ENCODE measurements around the gene AP1S1.
"Not testable (repeated sequence)": the region's sequence is repeated elsewhere in the genome, so short reads cannot be mapped to it uniquely, and the experiment has no call there.

AP1S1 gene

GRCh38 chr7:101153969-101154692, at the start of gene AP1S1:
TSS of gene AP1S1 (plus strand) at chr7:101154476. CDS start at chr7:101154515, 39 bp downstream.
- peak; percentile 86 for DNase-seq (ENCODE audit: low read depth)

DNA sequence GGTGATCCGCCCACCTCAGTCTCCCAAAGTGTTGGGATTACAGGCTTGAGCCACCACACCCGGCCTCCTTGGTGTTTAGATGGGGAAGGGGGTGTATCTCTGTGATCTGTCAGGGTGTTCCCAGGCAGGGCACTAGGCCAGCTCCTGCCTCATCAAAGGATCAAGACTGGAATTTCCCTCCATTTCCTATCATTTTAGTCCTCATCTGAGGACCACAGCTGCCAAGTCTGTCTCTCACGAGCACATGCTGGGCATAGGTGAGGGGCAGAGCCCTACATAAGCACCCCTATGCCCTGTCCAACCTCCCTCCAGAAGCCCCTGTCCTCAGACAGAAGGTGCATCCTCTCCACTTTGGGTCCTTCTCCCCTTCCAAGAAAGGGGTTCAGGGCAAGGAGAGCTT, 49.5 kb upstream of the AP1S1 start:
- DNase-seq (ENCODE audit: low read depth) = no peak

GRCh38 chr7:101105248-101105647, 49.0 kb upstream of the AP1S1 start:
- DNase-seq (ENCODE audit: low read depth) = not testable (repeated sequence)

- DNase-seq (ENCODE audit: low read depth) = no peak
Measured at GRCh38 chr7:101106386-101106785, 47.9 kb upstream of the AP1S1 start.

DNA sequence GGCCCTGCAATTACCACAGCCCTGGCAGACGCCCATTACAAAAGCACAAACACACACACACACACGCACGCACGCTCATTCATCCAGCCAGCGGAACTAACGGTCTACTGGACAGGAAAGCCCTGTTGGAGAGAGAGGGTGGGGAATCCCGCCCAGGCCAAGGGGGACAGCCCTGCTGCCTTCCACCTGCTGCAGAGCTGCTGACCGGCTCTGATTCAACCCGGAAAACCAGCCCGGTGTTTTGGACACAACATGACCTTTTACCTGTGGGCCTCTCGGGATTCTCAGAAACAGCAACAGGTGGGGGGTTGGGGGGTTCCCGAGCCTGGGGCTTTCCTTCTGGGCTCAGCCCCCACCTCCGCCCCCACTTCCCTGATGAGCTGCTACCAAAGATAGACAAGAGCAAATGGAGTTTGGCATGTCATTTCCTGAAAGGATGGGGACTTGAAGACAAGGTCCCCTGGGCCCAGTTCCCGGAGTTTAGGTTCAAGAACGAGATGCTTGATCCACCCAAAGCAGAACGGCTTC, 45.9 kb upstream of the AP1S1 start:
- DNase-seq (ENCODE audit: low read depth) = no peak

- DNase-seq (ENCODE audit: low read depth) = no peak
Measured at GRCh38 chr7:101108961-101109360, 45.3 kb upstream of the AP1S1 start.

- no peak for DNase-seq (ENCODE audit: low read depth)
Measured at GRCh38 chr7:101109368-101109767, 44.9 kb upstream of the AP1S1 start.

DNA sequence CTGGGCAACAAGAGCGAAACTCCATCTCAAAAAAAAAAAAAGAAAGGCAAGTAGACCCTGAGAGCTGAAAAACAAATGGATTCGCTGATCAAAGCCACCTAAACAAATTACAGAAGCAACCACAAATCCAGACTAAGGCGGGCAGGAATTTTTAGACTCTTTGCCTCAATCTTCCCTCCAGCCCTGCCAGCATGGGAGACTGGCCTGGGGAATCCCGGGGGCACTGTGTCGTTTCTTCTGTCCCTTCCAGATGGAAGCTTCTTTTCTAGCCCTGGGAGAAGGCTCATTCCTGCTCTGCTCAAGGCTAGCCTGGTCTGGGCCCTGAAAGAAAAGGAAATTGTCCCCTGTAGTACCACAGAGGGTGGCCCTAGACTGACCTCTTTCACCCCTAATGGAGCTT, 43.0 kb upstream of the AP1S1 start:
- no peak for DNase-seq (ENCODE audit: low read depth)

- no peak for DNase-seq (ENCODE audit: low read depth)
Measured at GRCh38 chr7:101112233-101112632, 42.0 kb upstream of the AP1S1 start.

DNA sequence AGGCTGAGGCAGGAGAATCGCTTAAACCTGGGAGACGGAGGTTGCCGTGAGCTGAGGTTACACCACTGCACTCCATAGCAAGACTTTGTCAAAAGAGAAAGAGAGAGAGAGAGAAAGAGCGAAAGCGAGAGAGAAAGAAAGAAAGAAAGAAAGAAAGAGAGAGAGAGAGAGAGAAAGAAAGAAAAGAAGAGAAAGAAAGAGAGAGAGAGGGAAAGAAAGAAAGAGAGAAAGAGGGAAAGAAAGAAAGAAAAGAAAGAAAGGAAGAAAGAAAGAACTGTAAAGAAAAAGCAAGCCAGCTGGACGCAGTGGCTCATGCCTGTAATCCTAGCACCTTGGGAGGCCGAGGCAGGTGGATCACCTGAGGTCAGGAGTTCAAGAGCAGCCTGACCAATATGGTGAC, 41.1 kb upstream of the AP1S1 start:
- DNase-seq (ENCODE audit: low read depth) = not testable (repeated sequence)

DNA sequence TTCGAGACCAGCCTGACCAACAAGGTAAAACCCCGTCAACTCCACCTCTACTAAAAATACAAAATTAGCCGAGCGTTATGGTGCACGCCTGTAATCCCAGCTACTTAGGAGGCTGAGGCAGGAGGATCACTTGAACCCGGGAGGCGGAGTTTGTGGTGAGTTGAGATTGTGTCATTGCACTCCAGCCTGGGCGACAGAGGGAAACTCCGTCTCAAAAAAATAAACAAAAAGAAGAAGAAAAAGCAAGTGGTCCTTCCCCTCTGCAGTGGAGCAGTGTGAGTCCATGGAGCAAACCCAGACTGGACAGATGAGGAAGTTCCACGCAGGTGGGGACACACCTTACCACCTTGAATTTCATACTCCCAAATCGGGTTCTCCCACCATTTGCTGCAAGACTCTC, 40.4 kb upstream of the AP1S1 start:
- no peak for DNase-seq (ENCODE audit: low read depth)

DNA sequence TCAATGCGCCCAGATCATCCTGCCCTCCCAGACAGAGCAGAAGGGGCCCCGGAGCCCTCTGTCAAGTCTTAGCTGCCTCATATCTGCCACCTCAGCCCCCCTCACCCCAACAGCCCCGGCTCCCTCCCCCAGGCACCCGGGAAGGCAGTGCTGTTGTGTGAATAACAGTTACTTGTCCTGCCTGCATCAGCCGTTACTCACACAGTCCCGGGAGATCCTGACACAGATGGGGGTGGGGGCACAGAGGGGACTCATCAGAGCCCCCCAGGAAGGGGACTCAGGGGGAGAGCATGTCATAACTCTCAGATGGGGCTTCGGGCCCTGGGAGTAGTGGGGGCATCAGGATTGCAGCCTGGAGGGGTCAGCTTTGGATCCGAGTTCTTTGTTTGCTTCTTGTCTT, 39.8 kb upstream of the AP1S1 start:
- DNase-seq (ENCODE audit: low read depth) = no peak

DNA sequence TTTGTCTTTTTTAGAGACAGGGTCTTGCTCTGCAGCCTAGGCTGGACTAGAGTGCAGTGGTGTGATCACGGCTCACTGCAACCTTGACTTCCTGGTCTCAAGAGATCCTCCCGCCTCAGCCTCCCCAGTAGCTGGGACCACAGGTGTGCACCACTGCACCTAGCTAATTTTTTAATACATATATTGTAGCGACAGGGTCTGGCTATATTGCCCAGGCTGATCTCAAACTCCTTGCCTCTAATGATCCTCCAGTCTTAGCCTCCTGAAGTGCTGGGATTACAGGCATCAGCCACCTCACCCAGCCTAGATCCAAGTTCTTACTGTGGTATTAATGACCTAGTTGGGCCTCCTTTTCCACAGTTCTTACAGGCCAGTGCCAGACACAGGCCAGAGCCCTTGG, 39.1 kb upstream of the AP1S1 start:
- DNase-seq (ENCODE audit: low read depth) = no peak

DNA sequence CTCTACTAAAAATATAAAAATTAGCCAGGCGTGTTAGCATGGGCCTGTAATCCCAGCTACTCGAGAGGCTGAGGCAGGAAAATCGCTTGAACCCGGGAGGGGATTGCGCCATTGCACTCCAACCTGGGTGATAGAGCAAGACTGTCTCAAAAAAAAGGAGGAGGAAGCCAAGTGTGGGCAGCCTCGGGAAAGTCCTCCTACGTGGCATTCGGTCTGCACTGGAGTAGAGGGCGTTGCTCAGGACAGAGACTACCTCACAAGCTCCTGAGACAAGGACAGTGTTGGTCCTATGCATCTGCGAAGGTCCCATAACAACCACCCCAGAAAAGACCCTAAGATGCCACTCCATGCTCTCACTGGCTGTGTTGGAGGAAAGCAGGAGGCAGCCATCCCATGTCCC, 37.4 kb upstream of the AP1S1 start:
- no peak for DNase-seq (ENCODE audit: low read depth)

DNA sequence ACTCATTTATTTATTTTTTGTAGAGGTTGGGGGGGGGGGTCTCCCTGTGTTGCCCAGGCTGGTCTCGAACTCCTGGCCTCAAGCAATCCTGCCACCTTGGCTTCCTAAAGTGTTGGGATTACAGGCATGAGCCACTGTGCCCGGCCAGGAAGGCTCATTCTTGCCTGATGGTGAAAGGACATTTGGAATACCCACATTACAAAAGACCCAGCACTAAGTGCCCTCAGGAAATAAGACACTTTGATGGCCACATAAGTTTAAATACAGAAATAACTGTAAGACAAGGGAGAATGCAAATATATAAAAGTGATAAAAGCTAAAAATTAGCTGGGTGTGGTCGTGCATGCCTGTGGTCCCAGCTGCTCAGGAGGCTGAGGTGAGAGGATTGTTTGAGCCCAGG, 35.4 kb upstream of the AP1S1 start:
- DNase-seq (ENCODE audit: low read depth) = no peak

- no peak for DNase-seq (ENCODE audit: low read depth)
Measured at GRCh38 chr7:101119876-101120275, 34.4 kb upstream of the AP1S1 start.

GRCh38 chr7:101120315-101120714, 34.0 kb upstream of the AP1S1 start:
- DNase-seq (ENCODE audit: low read depth) = no peak

GRCh38 chr7:101121631-101121990, 32.7 kb upstream of the AP1S1 start:
- DNase-seq (ENCODE audit: low read depth) = not testable (repeated sequence)

DNA sequence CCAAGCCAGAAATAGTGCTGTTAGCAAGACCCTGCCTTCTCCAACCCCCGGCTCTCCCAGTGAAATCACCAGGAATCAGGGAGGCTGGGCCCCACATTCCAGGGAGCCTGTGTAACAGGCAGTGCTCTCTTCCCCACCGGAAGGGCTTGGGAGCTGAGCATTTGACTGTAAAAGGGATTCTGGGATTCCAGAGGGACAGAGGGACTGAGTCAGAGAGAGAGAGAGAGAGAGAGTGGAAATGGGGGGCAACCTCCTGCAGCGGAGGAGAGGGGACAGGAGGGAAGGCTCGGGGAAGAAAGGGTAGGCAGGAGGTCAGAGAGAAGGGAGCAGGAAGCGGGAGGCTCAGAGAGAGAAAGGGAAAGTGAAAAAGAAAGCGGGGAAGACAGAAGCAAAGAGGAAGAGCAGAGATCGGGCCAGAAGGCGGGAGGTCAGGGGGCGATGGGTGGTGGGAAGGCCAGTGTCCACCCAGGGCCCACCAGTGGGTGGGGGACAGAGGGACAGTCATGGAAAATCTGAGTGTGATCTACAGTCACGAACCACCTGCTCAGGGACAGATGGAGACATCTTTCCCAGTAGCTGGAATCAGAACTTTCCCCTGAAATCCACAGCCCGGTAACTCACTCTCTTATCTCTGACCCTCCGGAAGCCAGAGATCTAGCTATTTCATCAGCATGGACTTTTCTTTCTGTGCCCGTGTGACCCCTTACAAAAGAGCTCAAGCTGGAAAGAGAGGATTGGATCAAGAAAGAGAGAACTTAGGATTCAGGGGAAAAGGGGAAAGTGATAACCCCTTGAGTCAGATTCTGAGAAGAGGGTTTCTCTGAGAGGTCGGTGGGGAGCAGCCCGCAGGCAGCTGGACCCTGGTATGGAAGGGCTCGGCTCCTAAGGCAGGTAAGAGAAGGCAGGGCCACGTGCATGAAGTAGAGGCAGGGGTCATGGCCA, 32.0 kb upstream of the AP1S1 start:
- peak; percentile 98 for DNase-seq (ENCODE audit: low read depth)

GRCh38 chr7:101122933-101123702, 31.2 kb upstream of the AP1S1 start:
- no peak for DNase-seq (ENCODE audit: low read depth)

GRCh38 chr7:101123703-101124068, 30.6 kb upstream of the AP1S1 start:
- DNase-seq (ENCODE audit: low read depth) = no peak

DNA sequence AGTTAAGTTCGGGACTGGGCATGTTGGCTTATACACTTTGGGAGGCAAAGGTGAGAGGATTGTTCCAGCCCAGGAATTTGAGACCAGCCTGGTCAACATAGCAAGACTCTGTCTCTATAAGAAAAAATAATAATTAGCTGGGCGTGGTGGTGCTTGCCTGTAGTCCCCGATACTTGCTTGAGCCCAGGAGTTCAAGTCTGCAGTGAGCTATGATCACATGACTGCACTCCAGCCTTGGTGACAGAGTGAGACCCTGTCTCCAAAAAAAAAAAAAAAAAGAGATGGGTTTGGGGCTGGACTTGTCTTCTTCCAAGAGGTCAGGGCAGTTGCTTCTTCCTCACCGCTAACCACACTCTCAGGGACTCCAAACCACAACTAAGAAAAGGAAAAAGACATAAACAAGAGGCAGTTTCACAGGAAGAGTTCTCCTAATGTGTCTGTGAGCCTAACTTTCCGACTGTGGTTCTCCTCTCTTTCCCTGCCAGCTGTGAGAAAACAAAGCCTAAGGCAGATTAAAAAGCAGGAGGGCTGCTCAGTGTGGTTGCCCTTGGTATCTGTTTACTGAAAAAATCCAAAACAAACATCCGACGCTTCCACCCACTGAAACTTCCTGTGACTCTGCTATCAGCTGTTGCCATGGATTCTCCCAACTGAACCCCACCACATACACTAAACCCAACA, 29.8 kb upstream of the AP1S1 start:
- peak; percentile 85 for DNase-seq (ENCODE audit: low read depth)

All from GM04504 (cell line).